ENCODE data around the gene SUMO4. TPM values are rescaled to one million over a fixed set of nuclear protein-coding genes. Genes with fewer than 3 reads are reported as not detected.

The SUMO4 gene
- total RNA-seq, 1 experiment from 2014 or later: 2.4 TPM

GRCh38 chr6:149380523-149380922 is 19.5 kb upstream of the SUMO4 start:
- no peak overlapping the region for H3K4me2 ChIP-seq (ENCODE audit: low read depth, low read length, poor library complexity, severe bottlenecking)
- H3K27ac ChIP-seq (ENCODE audit: low read length): no peak overlapping the region
- no peak overlapping the region for H2AFZ ChIP-seq (ENCODE audit: low read length)
- H3K9me2 ChIP-seq (replicated peaks; ENCODE audit: insufficient read depth, low read length): no peaks in the 10 kb centered on the region
- DNase-seq: no peak
- no peaks in the 10 kb centered on the region for H3K4me1 ChIP-seq (ENCODE audit: low read length)
- H3K79me2 ChIP-seq (ENCODE audit: low read length): peaks cover 23% of the 10 kb centered on the region
- H3K9me3 ChIP-seq (ENCODE audit: low read length): no peaks in the 10 kb centered on the region
- H3K27me3 ChIP-seq (ENCODE audit: low read length): no peaks in the 10 kb centered on the region
- no peak overlapping the region for H3K9ac ChIP-seq (ENCODE audit: low read length)
- no peaks in the 10 kb centered on the region for H4K20me1 ChIP-seq (ENCODE audit: insufficient read depth, low read depth, low read length)
- H3K36me3 ChIP-seq (ENCODE audit: insufficient read depth, low read length): peaks cover 38% of the 10 kb centered on the region
- no peak overlapping the region for H3K4me3 ChIP-seq (ENCODE audit: low read length)

GRCh38 chr6:149383371-149383770 is 16.7 kb upstream of the SUMO4 start:
- peaks cover 42% of the 10 kb centered on the region for H3K36me3 ChIP-seq (ENCODE audit: insufficient read depth, low read length)
- no peak overlapping the region for H3K9ac ChIP-seq (ENCODE audit: low read length)
- peaks cover 4% of the 10 kb centered on the region for H3K9me3 ChIP-seq (ENCODE audit: low read length)
- no peak overlapping the region for H3K4me2 ChIP-seq (ENCODE audit: low read depth, low read length, poor library complexity, severe bottlenecking)
- H3K27me3 ChIP-seq (ENCODE audit: low read length): no peaks in the 10 kb centered on the region
- no peaks in the 10 kb centered on the region for H4K20me1 ChIP-seq (ENCODE audit: insufficient read depth, low read depth, low read length)
- no peak overlapping the region for H2AFZ ChIP-seq (ENCODE audit: low read length)
- H3K79me2 ChIP-seq (ENCODE audit: low read length): peaks cover 13% of the 10 kb centered on the region
- H3K27ac ChIP-seq (ENCODE audit: low read length): no peak overlapping the region
- no peaks in the 10 kb centered on the region for H3K9me2 ChIP-seq (replicated peaks; ENCODE audit: insufficient read depth, low read length)
- H3K4me3 ChIP-seq (ENCODE audit: low read length): no peak overlapping the region
- H3K4me1 ChIP-seq (ENCODE audit: low read length): no peaks in the 10 kb centered on the region
- no peak for DNase-seq

- H3K9me3 ChIP-seq (ENCODE audit: low read length): peaks cover 4% of the 10 kb centered on the region
- H3K27ac ChIP-seq (ENCODE audit: low read length): no peak overlapping the region
- H3K27me3 ChIP-seq (ENCODE audit: low read length): no peaks in the 10 kb centered on the region
- H3K9me2 ChIP-seq (replicated peaks; ENCODE audit: insufficient read depth, low read length): no peaks in the 10 kb centered on the region
- H3K36me3 ChIP-seq (ENCODE audit: insufficient read depth, low read length): peaks cover 33% of the 10 kb centered on the region
- H3K4me3 ChIP-seq (ENCODE audit: low read length): no peak overlapping the region
- DNase-seq: no peak
- H3K79me2 ChIP-seq (ENCODE audit: low read length): peaks cover 5% of the 10 kb centered on the region; the same call in 1 of the 2 replicates
- no peak overlapping the region for H3K4me2 ChIP-seq (ENCODE audit: low read depth, low read length, poor library complexity, severe bottlenecking)
- H3K4me1 ChIP-seq (ENCODE audit: low read length): no peaks in the 10 kb centered on the region
- H4K20me1 ChIP-seq (ENCODE audit: insufficient read depth, low read depth, low read length): no peaks in the 10 kb centered on the region
- no peak overlapping the region for H3K9ac ChIP-seq (ENCODE audit: low read length)
- H2AFZ ChIP-seq (ENCODE audit: low read length): no peak overlapping the region
These were observed 15.6 kb upstream of the SUMO4 start for GRCh38 chr6:149384464-149384863.

GRCh38 chr6:149385998-149386646 is 13.9 kb upstream of the SUMO4 start:
- H2AFZ ChIP-seq (ENCODE audit: low read length): no peak overlapping the region
- H3K4me3 ChIP-seq (ENCODE audit: low read length): no peak overlapping the region
- no peak overlapping the region for H3K4me2 ChIP-seq (ENCODE audit: low read depth, low read length, poor library complexity, severe bottlenecking)
- H3K4me1 ChIP-seq (ENCODE audit: low read length): no peaks in the 10 kb centered on the region
- H3K27ac ChIP-seq (ENCODE audit: low read length): no peak overlapping the region
- H4K20me1 ChIP-seq (ENCODE audit: insufficient read depth, low read depth, low read length): no peaks in the 10 kb centered on the region
- no peak for DNase-seq
- H3K9me3 ChIP-seq (ENCODE audit: low read length): peaks cover 4% of the 10 kb centered on the region
- H3K9ac ChIP-seq (ENCODE audit: low read length): no peak overlapping the region
- no peaks in the 10 kb centered on the region for H3K9me2 ChIP-seq (replicated peaks; ENCODE audit: insufficient read depth, low read length)
- H3K79me2 ChIP-seq (ENCODE audit: low read length): peaks cover 13% of the 10 kb centered on the region; the same call in 1 of the 2 replicates
- peaks cover 26% of the 10 kb centered on the region for H3K36me3 ChIP-seq (ENCODE audit: insufficient read depth, low read length)
- H3K27me3 ChIP-seq (ENCODE audit: low read length): no peaks in the 10 kb centered on the region

- no peak overlapping the region for H3K9ac ChIP-seq (ENCODE audit: low read length)
- H3K79me2 ChIP-seq (ENCODE audit: low read length): peaks cover 13% of the 10 kb centered on the region; the same call in 1 of the 2 replicates
- no peak for DNase-seq
- H2AFZ ChIP-seq (ENCODE audit: low read length): no peak overlapping the region
- no peak overlapping the region for H3K4me3 ChIP-seq (ENCODE audit: low read length)
- H3K9me2 ChIP-seq (replicated peaks; ENCODE audit: insufficient read depth, low read length): no peaks in the 10 kb centered on the region
- H3K36me3 ChIP-seq (ENCODE audit: insufficient read depth, low read length): peaks cover 21% of the 10 kb centered on the region
- no peaks in the 10 kb centered on the region for H4K20me1 ChIP-seq (ENCODE audit: insufficient read depth, low read depth, low read length)
- peaks cover 4% of the 10 kb centered on the region for H3K9me3 ChIP-seq (ENCODE audit: low read length)
- H3K27ac ChIP-seq (ENCODE audit: low read length): no peak overlapping the region
- no peaks in the 10 kb centered on the region for H3K4me1 ChIP-seq (ENCODE audit: low read length)
- H3K27me3 ChIP-seq (ENCODE audit: low read length): no peaks in the 10 kb centered on the region
- H3K4me2 ChIP-seq (ENCODE audit: low read depth, low read length, poor library complexity, severe bottlenecking): no peak overlapping the region
These were observed 12.1 kb upstream of the SUMO4 start for GRCh38 chr6:149387779-149388512.

- H2AFZ ChIP-seq (ENCODE audit: low read length): no peak overlapping the region
- no peaks in the 10 kb centered on the region for H3K9me2 ChIP-seq (replicated peaks; ENCODE audit: insufficient read depth, low read length)
- H4K20me1 ChIP-seq (ENCODE audit: insufficient read depth, low read depth, low read length): no peaks in the 10 kb centered on the region
- peaks cover 4% of the 10 kb centered on the region for H3K9me3 ChIP-seq (ENCODE audit: low read length)
- no peaks in the 10 kb centered on the region for H3K27me3 ChIP-seq (ENCODE audit: low read length)
- H3K36me3 ChIP-seq (ENCODE audit: insufficient read depth, low read length): peaks cover 21% of the 10 kb centered on the region
- H3K4me2 ChIP-seq (ENCODE audit: low read depth, low read length, poor library complexity, severe bottlenecking): no peak overlapping the region
- no peak overlapping the region for H3K9ac ChIP-seq (ENCODE audit: low read length)
- H3K79me2 ChIP-seq (ENCODE audit: low read length): peaks cover 27% of the 10 kb centered on the region
- no peak overlapping the region for H3K4me3 ChIP-seq (ENCODE audit: low read length)
- H3K4me1 ChIP-seq (ENCODE audit: low read length): no peaks in the 10 kb centered on the region
- DNase-seq: no peak
- H3K27ac ChIP-seq (ENCODE audit: low read length): no peak overlapping the region
These were observed 10.4 kb upstream of the SUMO4 start for GRCh38 chr6:149389509-149390297.

GRCh38 chr6:149392093-149392492 is 8.0 kb upstream of the SUMO4 start:
- no peak overlapping the region for H2AFZ ChIP-seq (ENCODE audit: low read length)
- peaks cover 5% of the 10 kb centered on the region for H3K36me3 ChIP-seq (ENCODE audit: insufficient read depth, low read length)
- peaks cover 36% of the 10 kb centered on the region for H3K79me2 ChIP-seq (ENCODE audit: low read length)
- no peaks in the 10 kb centered on the region for H3K4me1 ChIP-seq (ENCODE audit: low read length)
- no peaks in the 10 kb centered on the region for H4K20me1 ChIP-seq (ENCODE audit: insufficient read depth, low read depth, low read length)
- no peaks in the 10 kb centered on the region for H3K9me3 ChIP-seq (ENCODE audit: low read length)
- no peak overlapping the region for H3K4me3 ChIP-seq (ENCODE audit: low read length)
- no peak overlapping the region for H3K27ac ChIP-seq (ENCODE audit: low read length)
- H3K9me2 ChIP-seq (replicated peaks; ENCODE audit: insufficient read depth, low read length): no peaks in the 10 kb centered on the region
- H3K9ac ChIP-seq (ENCODE audit: low read length): no peak overlapping the region
- no peak overlapping the region for H3K4me2 ChIP-seq (ENCODE audit: low read depth, low read length, poor library complexity, severe bottlenecking)
- no peak for DNase-seq
- no peaks in the 10 kb centered on the region for H3K27me3 ChIP-seq (ENCODE audit: low read length)

- Histone ChIP-seq H3K9me2 (replicated peaks; ENCODE audit: insufficient read depth, low read length) (no peaks in the 10 kb centered on the region), H3K4me2 (ENCODE audit: low read depth, low read length, poor library complexity, severe bottlenecking) (no peak overlapping the region), H2AFZ (ENCODE audit: low read length) (no peak overlapping the region), H3K4me3 (ENCODE audit: low read length) (no peak overlapping the region), H3K9me3 (ENCODE audit: low read length) (no peaks in the 10 kb centered on the region), H3K4me1 (ENCODE audit: low read length) (no peaks in the 10 kb centered on the region), H3K9ac (ENCODE audit: low read length) (no peak overlapping the region), H3K79me2 (ENCODE audit: low read length) (peaks cover 36% of the 10 kb centered on the region), H3K36me3 (ENCODE audit: insufficient read depth, low read length) (peaks cover 5% of the 10 kb centered on the region), H3K27me3 (ENCODE audit: low read length) (no peaks in the 10 kb centered on the region), H4K20me1 (ENCODE audit: insufficient read depth, low read depth, low read length) (no peaks in the 10 kb centered on the region), H3K27ac (ENCODE audit: low read length) (no peak overlapping the region)
- no peak for DNase-seq
These were observed 7.5 kb upstream of the SUMO4 start for GRCh38 chr6:149392535-149392934.
